ENCODE data around the gene HCN2. TPM values are rescaled to one million over a fixed set of nuclear protein-coding genes. Genes with fewer than 3 reads are reported as not detected.
A peak's percentile ranks its signal among the peaks of the same experiment; 100 is the strongest.

HCN2 gene
- total and polyA plus RNA-seq, 9 of the 15 experiments (the other 6 are each of a cell fraction or from before 2014, with no cell fraction given): 0.29 to 4.2 (median 0.82) TPM; not detected in 2

GRCh38 chr19:588093-588740 is 1.5 kb upstream of the HCN2 start (continued):
- TF ChIP-seq SMAD1 (IDR thresholded peaks at IDR 0.05; ENCODE audit: low read depth, low read length, partially characterized antibody) (no peak), CTBP1 (IDR thresholded peaks at IDR 0.05; ENCODE audit: borderline replicate concordance) (no peak), CBX2 (IDR thresholded peaks at IDR 0.05; ENCODE audit: insufficient read depth, low read length, poor library complexity, severe bottlenecking) (no peak), CBFA2T2 (conservative IDR thresholded peaks at IDR 0.05) (no peak), FOXJ3 (CRISPR knock-in tag; IDR thresholded peaks at IDR 0.05) (no peak), CCAR2 (IDR thresholded peaks at IDR 0.05; ENCODE audit: low read depth, low read length) (no peak), ZNF274 (IDR thresholded peaks at IDR 0.05; ENCODE audit: borderline replicate concordance, low read depth, low read length) (no peak), ZNF449 (CRISPR knock-in tag; IDR thresholded peaks at IDR 0.05) (no peak), RFX7 (CRISPR knock-in tag; IDR thresholded peaks at IDR 0.05) (no peak), ZNF707 (CRISPR knock-in tag; conservative IDR thresholded peaks at IDR 0.05) (no peak), ZNF165 (CRISPR knock-in tag; IDR thresholded peaks at IDR 0.05; ENCODE audit: borderline replicate concordance) (no peak), IRF9 (tag; IDR thresholded peaks at IDR 0.05) (no peak), HDAC1 (IDR thresholded peaks at IDR 0.05) (no peak), POLR2A (conservative IDR thresholded peaks at IDR 0.05) (no peak), MXI1 (IDR thresholded peaks at IDR 0.05; ENCODE audit: low read depth, low read length) (no peak), SMARCA5 (IDR thresholded peaks at IDR 0.05) (no peak), POLR2G (IDR thresholded peaks at IDR 0.05; ENCODE audit: low read depth, low read length) (0 out of 2 replicates have a peak, but pooled peaks have one; percentile 39)
